OCI-LY3 (cell line): ENCODE measurements around the gene TRAPPC2.

Experiments
- H2AFZ ChIP-seq: fragments of 200-600, 300-600 bp; shearing (Covaris generic); 2 replicates; pipeline ENCODE4 v1.6.0; 2014; ENCODE audit warnings: antibody characterized with exemption, low read depth, low read length
- H3K27ac ChIP-seq: fragments of 200-600, 300-600 bp; sonication (generic); 2 replicates; pipeline ENCODE4 v1.5.1; 2014; ENCODE audit warnings: mild to moderate bottlenecking, low read length, moderate library complexity, mixed read lengths
- H3K27me3 ChIP-seq: fragments of 200-600, 300-600 bp; sonication (generic); 2 replicates; pipeline ENCODE4 v1.6.1; 2014; ENCODE audit warnings: low read depth, low read length, mixed read lengths
- H3K36me3 ChIP-seq: fragments of 200-600, 300-600 bp; sonication (generic); replicated peaks from 2 replicates; pipeline ENCODE3; 2014; ENCODE audit warnings: low read depth, low read length, mixed read lengths
- H3K4me1 ChIP-seq: fragments of 300-600, 200-600 bp; sonication (generic); 2 replicates; pipeline ENCODE4 v1.6.1; 2014; ENCODE audit warnings: low read length, mixed read lengths
- H3K4me2 ChIP-seq: fragments of 200-600, 300-600 bp; sonication (generic); 2 replicates; pipeline ENCODE4 v1.6.1; 2014; ENCODE audit warnings: low read length, mixed read lengths
- H3K4me3 ChIP-seq: fragments of 300-600, 200-600 bp; sonication (generic); 2 replicates; pipeline ENCODE4 v1.5.1; 2014; ENCODE audit warnings: antibody characterized with exemption, mild to moderate bottlenecking, low read length, moderate library complexity
- H3K79me2 ChIP-seq: fragments of 300-600, 200-600 bp; shearing (Covaris generic); 2 replicates; pipeline ENCODE4 v1.6.1; 2014; ENCODE audit warnings: mild to moderate bottlenecking, low read length, mixed read lengths
- H3K9ac ChIP-seq: fragments of 300-600, 200-600 bp; shearing (Covaris generic); 2 replicates; pipeline ENCODE4 v1.6.0; 2014; ENCODE audit warnings: mild to moderate bottlenecking, low read length, moderate library complexity
- H3K9me3 ChIP-seq: fragments of 200-600, 300-600 bp; shearing (Covaris generic); 2 replicates; pipeline ENCODE4 v1.6.1; 2014; ENCODE audit warnings: low read length, mixed read lengths; ENCODE audit not compliant: insufficient read depth
- H4K20me1 ChIP-seq: fragments of 200-600, 300-600 bp; sonication (generic); 2 replicates; pipeline ENCODE4 v1.6.1; 2016; ENCODE audit warnings: low read length, mixed read lengths; ENCODE audit not compliant: insufficient read depth
- CTCF ChIP-seq: fragments of 200-600, 300-600 bp; sonication (generic); IDR thresholded peaks from 2 replicates; pipeline ENCODE4 v1.5.1; 2014; ENCODE audit warnings: antibody characterized with exemption, low read length, low read depth
- EZH2phosphoT487 ChIP-seq: fragments of 200-600 bp; shearing (Covaris generic); IDR thresholded peaks from 2 replicates; pipeline ENCODE4 v1.6.1; 2018; ENCODE audit warnings: antibody characterized with exemption, mixed run types, low read depth

The TRAPPC2 gene

DNA sequence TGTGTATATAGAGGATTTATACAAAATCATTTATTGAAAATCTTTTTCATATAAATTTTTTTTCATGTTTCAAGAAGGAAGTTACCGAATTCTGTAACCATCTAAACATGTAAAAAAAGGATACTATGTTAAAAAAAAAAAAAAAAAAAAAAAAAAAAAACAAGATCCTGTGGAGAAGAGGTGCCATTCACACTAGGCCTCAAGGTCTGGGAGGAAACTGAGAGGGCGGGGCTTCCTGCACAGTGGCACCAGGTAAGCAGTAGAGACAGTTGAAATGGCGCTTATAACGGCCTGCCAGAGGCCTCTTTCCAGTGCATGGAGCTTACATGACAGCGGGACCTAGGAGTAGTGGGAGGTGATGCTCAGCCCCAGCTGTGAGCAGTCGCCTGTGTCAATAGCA is 17.5 kb downstream of the TRAPPC2 start:
- Histone ChIP-seq H2AFZ (no peak overlapping the region), H3K36me3 (peaks cover 30% of the 10 kb centered on the region), H3K4me2 (no peak overlapping the region), H3K4me3 (no peak overlapping the region), H3K4me1 (no peaks in the 10 kb centered on the region), H3K9me3 (no peaks in the 10 kb centered on the region), H3K27ac (no peak overlapping the region), H3K9ac (no peak overlapping the region), H3K27me3 (no peaks in the 10 kb centered on the region), H4K20me1 (peaks cover 3% of the 10 kb centered on the region; the same call in 1 of the 2 replicates), H3K79me2 (peaks cover 20% of the 10 kb centered on the region)
- TF ChIP-seq CTCF, result no peak
- TF ChIP-seq EZH2phosphoT487, result no peak

- Histone ChIP-seq H3K36me3 (peaks cover 34% of the 10 kb centered on the region), H3K9ac (no peak overlapping the region), H3K27me3 (no peaks in the 10 kb centered on the region), H3K4me3 (no peak overlapping the region), H4K20me1 (peaks cover 3% of the 10 kb centered on the region; the same call in 1 of the 2 replicates), H3K4me2 (no peak overlapping the region), H3K27ac (no peak overlapping the region), H3K79me2 (peaks cover 20% of the 10 kb centered on the region), H3K9me3 (no peaks in the 10 kb centered on the region), H2AFZ (no peak overlapping the region), H3K4me1 (no peaks in the 10 kb centered on the region)
- no peak for TF ChIP-seq CTCF
- TF ChIP-seq EZH2phosphoT487, result no peak
Measured at GRCh38 chrX:13716455-13716854, 18.0 kb downstream of the TRAPPC2 start.

- no peak overlapping the region for H3K9ac ChIP-seq
- H3K4me1 ChIP-seq, result no peaks in the 10 kb centered on the region
- no peak overlapping the region for H3K27ac ChIP-seq
- TF ChIP-seq CTCF (no peak), EZH2phosphoT487 (no peak)
- no peaks in the 10 kb centered on the region for H3K9me3 ChIP-seq
- H3K27me3 ChIP-seq, result no peaks in the 10 kb centered on the region
- H3K36me3 ChIP-seq, result peaks cover 38% of the 10 kb centered on the region
- H3K4me2 ChIP-seq, result no peak overlapping the region
- no peak overlapping the region for H3K4me3 ChIP-seq
- H4K20me1 ChIP-seq, result peaks cover 14% of the 10 kb centered on the region
- peaks cover 41% of the 10 kb centered on the region for H3K79me2 ChIP-seq
- H2AFZ ChIP-seq, result no peak overlapping the region
Measured at GRCh38 chrX:13711141-13711540, 23.3 kb downstream of the TRAPPC2 start.

DNA sequence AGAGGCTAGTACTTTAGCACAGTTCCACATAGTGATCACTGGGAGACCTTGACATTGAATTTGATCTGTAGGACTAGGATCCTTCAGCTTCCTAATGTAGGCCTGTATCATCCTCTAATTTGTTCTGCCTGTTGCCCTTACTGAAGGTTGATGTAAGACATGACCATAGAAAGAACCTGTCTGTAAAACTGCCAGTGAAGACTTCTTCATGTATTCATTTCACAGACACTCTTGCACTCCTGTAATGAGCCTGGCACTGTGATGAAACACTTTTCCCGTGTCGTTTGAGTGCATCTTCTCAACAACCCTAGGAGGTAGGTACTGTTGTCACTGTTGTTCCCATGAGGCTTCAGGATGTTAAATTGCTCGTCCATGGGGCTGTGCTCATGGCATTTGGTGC is 30.8 kb downstream of the TRAPPC2 start:
- Histone ChIP-seq H4K20me1 (peaks cover 55% of the 10 kb centered on the region), H3K27me3 (no peaks in the 10 kb centered on the region), H3K79me2 (peaks cover 92% of the 10 kb centered on the region), H2AFZ (no peak overlapping the region), H3K9me3 (no peaks in the 10 kb centered on the region), H3K4me1 (peaks cover 19% of the 10 kb centered on the region), H3K36me3 (peaks cover 4% of the 10 kb centered on the region), H3K4me3 (no peak overlapping the region), H3K9ac (no peak overlapping the region), H3K4me2 (no peak overlapping the region), H3K27ac (no peak overlapping the region)
- TF ChIP-seq EZH2phosphoT487 (no peak), CTCF (no peak)
